Measurements from ENCODE around the gene MEPE.

MEPE gene, protein sequence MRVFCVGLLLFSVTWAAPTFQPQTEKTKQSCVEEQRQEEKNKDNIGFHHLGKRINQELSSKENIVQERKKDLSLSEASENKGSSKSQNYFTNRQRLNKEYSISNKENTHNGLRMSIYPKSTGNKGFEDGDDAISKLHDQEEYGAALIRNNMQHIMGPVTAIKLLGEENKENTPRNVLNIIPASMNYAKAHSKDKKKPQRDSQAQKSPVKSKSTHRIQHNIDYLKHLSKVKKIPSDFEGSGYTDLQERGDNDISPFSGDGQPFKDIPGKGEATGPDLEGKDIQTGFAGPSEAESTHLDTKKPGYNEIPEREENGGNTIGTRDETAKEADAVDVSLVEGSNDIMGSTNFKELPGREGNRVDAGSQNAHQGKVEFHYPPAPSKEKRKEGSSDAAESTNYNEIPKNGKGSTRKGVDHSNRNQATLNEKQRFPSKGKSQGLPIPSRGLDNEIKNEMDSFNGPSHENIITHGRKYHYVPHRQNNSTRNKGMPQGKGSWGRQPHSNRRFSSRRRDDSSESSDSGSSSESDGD

DNA sequence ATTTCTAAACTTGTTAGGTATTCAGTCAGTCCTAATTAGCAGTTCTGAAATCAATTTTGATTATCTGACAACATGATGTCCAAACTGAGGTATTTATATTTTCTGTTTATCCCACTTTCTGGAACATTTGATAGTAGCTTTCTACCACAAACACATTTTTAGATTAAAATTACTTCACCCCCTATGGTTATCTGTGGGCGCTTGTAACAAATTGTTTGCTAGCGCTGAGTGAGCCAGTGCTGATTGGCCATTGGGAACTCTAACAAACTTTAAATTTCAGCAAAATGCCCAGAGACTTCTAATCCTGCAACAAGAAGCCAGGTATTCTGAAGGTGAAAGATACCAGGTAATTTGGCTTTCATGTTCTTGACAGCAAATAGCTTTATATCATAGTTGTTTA, at the start of gene MEPE:
MEPE (plus strand) TSS at position 301 of the 400 bp plus-strand sequence. CDS start 1,746 bp downstream, outside the sequence.
- DNase-seq (ENCODE audit: low spot score) = no peak

DNA sequence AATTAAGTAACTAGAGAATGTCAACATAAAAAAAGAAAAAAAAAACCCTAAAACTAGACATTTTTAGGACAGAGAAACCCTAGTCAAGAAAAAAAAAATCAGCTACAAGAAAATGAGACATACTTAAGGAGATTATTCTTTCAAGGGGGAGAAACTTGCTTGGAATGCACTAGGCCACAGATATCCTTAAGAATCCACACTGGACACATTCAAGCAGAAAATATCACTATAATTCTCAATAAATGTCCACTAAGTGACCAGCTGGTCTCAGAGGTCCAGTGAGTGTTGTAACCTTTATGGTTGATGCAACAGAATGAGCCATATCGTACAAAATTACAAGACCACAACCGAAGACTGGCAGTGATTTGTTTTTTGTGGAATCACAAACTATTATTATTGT, 49.0 kb upstream of the MEPE start:
- no peak for DNase-seq (ENCODE audit: low spot score)

DNA sequence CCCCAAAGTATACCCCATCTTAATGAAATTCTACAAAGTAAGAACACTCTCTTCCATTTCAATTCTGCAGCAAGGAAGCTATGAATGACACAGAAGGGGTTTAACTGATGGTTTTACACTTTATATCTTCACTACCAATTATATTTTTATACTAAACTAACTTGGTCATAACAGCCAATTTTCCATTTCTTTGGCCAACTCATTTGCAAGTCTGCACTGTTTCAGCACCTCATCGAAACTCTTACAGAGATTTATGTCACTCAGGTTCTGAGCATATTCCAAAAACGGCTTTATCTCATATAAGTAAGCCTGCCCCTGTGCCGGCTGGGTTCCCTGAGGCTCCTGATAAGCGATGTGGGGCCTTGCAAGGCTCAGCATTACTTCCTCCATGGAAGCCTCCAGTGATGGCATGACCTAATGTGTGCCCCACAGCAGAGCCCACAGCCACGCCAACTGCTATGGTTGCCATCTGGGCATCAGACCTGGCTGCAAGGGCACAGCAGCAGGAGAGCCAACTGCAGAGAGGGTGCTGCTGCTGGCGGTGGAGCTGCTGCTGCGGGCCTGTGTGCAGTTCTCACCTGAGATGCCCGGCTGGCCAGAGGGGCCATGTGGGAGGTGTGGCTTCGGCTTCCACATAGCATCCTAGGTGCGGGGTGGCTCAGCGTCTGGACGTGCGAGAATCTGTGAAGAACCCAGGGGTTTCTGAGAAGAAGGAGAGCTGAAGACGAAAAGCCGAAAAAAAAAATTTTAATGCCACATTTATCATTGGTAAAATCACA, 46.8 kb upstream of the MEPE start:
- DNase-seq (ENCODE audit: low spot score) = no peak

DNA sequence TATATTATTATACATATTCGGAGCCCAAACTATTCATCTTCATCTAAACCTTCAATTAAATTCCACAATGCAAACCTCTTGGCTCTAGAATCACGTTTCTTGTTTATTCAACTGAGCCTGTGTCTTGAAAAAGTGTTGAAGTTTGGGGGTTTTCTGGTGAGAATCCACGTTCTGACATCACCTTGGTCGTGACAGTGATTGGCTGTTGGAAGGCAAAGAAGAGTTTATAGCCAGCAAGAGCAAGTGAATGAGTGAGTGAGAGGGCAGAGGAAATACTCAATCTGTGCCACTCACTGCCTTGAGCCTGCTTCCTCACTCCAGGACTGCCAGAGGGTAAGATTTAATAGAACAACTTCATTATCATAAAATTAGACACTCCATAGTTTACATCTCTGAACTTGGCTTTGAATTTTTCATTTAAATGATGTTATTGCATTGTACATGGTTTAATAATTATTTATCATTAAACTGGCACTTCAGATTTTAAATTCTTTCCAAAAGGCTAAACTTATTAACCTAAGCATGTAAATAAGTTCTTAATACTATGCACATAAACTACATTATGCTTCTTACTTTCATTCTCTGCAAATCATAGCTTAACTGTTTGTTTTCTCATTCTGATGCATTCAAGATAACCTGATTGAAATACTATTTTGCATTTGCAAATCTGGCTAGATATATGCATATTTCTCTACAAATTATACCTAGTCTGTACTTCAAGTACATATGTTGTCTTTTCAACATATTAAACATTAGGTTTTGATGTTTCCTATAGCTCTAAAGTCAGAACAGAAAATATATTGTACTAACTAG, 33.3 kb upstream of the MEPE start, which contains the start of gene IBSP:
IBSP (plus strand) TSS at position 254 of the 813 bp plus-strand sequence. CDS start 2,808 bp downstream, outside the sequence.
- DNase-seq (ENCODE audit: low spot score) = no peak

DNA sequence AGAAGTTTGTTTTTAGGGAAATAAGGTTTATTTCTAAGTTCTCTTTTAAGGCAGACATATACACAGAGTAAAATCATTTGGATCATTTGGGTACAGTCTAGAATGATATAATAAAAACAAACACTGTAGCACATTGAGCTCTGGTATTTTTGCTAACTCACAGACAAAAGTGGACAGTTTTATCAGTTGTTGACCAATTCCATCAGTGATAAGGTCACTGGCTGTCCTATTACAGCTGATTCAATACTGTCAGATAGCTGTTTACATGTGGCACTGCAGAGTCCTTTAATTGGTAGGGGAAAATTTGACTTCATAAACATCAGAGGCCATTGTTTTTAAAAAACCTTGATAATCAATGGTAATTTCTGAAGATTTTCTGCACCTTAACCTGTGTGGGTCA, 29.9 kb upstream of the MEPE start:
- no peak for DNase-seq (ENCODE audit: low spot score)

DNA sequence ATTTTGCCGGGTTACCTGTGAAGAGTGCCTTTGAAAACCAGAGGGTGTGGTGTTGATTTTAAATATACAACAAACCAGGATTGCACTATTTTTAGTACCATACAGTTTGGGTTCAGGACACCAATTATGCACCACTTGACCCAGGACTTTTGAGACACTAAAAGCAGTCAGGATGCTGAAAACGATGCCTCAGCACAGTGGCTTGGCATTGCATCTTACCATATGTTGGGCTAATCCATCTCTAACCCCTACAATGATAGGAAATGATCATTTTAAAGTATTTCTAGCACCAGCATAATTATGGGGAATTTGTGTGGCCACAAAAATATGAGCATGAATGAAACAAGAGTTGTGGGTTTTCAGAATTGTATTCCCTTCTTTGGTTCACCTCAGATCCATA, 29.3 kb upstream of the MEPE start:
- no peak for DNase-seq (ENCODE audit: low spot score)

DNA sequence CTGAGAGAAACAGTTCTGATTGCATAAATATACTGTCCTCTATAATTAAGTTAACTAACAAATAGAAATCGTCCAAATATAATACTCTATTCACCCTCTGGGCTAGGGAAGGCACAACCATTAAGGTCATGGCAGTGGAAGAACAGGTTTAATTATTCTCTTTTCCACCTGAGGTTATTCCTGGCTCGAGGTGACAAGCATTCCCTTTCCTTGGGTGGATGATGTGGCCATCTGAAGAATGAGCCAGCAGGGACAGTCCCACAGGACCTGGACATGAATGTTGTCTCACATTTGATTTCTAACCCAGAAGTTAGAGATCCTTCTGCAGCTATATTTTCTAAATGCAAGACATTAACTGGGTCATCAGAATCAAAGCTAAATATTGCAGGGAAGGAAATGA, 27.9 kb upstream of the MEPE start:
- DNase-seq (ENCODE audit: low spot score) = no peak

DNA sequence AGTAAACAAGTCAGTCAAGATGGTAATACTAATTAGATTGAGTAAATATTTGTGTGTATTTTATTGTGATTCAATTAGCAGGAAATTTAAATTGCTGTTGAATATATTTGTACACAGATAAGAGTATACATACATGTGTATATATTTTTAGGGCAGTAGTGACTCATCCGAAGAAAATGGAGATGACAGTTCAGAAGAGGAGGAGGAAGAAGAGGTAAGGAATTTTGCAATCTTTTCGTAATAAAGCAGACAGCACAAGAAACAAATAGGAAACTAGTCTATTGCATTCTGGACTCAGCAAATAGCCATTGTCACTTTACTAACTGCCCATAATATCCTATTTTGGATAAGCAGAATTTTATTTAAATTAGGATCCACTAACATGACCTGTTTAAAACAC, 26.8 kb upstream of the MEPE start:
- DNase-seq (ENCODE audit: low spot score) = no peak

DNA sequence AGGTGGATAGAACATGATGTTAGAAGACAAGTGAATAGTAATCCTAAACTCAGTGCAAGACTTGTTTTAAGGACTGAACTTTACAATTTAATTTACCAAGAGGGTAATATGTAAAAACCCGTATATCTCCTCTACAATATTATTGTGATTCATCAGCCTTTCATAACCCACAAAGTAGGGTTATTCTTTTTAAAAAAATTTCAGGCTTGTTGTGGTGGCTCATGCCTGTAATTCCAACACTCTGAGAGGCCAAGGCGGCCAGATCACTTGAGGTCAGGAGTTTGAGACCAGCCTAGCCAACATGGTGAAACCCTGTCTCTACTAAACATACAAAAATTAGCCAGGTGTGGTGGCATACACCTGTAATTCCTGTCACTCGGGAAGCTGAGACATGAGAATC, 26.2 kb upstream of the MEPE start:
- DNase-seq (ENCODE audit: low spot score) = no peak

DNA sequence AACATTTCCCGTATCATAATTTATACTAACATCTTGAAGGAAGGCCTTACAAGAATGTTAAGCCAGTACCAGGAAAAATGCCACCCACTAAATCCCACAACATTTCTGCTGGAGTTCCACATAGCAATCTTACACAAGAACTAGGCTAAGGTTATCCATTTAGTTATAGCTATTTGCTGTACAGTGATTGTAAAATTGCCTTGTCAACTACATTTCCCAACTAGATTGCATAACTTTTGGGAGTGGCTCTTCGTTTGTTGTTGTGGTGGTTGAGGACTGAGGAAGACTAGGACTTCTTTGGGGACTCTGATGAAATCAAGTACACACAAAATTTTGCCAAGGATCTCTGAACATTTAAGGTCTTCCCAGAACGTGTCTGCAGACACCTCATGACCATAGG, 25.4 kb upstream of the MEPE start:
- no peak for DNase-seq (ENCODE audit: low spot score)

DNA sequence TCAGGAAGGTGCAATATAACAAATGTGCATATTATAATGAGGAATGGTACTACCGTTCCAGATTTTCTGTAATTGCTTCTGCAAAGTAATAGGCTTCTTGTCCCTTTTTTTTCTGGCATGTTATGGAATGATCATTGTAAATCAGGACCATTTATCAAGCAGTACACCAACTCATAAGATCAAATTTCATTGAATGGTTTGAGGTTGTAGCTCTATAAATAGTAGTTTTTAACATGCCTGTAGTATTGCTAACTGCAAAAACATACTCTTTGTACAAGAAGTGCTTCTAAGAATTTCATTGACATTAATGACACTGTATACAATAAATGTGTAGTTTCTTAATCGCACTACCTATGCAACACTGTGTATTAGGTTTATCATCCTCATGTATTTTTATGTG, 20.8 kb upstream of the MEPE start:
- DNase-seq (ENCODE audit: low spot score) = no peak

DNA sequence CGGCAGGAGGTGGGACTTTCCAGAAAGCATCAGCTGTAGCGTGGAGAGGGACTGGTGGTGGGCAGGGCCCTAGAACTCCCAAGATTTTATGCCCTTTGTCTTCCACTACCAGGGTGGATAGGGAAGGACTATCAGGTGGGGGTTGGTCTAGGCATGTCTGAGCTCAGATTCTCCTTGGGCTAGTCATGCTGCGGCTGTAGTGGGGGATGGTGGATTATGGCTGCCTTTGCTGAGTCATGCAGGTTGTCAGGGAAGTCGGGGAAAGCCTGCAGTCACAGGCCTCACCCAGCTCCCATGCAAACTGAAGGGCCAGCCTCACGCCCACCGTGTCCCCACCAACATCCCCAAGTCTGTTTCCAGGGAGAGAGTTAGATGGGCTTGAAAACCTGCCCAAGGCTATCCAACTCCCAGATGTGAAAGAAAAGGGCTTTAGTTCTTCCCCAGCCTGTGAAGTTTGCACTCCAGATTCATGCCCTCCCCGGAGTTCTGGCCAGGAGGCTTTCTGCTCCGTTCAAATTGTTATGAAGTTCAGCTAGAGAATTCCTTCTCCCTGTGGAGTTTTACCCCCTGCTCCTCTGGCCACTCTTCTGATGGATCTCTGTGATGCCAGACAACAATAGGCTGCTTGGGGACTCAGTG, 13.4 kb upstream of the MEPE start:
- no peak for DNase-seq (ENCODE audit: low spot score)

DNA sequence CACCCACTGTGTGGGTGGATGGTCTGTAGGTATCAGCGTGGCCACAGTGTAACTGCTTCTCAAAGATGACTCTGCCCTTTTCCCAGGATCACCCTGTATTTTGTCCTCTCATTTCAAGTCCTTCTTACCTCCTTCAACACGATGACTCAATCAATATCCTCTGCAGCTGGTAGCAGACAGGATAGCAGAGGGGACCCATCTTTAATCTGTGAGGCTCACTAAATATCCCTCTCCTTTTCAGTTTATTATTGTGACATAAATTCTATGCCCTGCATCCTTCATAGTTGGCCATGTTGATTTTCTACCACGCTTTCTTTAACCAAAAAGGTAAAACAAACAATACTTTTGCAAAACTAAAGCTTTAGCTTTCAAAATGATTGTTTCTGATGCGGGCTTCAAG, 9.6 kb upstream of the MEPE start:
- no peak for DNase-seq (ENCODE audit: low spot score)

DNA sequence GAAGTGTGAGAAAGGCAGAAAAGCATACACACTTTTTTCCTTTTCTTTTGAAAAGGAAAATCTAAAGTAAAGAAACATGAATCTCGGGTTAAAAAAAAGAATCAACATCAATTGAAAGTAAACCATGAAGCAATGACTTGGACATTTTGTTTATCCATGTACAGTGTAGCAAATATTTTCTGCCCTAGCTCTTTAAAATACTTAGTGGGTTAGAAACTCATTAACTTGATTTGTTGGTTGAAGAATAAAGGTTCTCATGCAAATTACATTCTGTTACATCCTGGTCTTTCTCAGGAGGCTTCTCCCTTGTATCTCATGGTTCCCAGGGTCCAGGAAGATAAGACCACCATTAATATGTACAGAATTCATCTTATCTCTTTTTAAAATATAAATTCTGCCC, 9.0 kb upstream of the MEPE start:
- no peak for DNase-seq (ENCODE audit: low spot score)

DNA sequence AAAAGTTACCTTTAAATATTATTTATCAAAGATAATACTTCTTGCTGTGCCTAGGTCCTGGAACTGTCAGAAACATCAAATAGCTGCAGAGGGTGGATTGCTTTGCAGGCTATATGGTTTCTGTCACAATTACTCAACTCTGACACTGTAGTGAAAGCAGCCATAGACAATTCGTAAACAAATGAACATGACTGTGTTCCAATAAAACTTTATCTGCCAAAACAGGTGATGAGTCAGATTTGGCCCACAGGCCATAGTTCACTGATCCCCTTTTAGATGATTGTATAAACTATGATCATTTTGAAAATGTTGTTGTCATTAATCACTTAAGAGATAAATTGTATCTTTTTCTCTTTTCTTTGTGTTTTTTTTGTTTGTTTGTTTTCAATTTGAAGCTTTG, 8.4 kb upstream of the MEPE start:
- DNase-seq (ENCODE audit: low spot score) = no peak

DNA sequence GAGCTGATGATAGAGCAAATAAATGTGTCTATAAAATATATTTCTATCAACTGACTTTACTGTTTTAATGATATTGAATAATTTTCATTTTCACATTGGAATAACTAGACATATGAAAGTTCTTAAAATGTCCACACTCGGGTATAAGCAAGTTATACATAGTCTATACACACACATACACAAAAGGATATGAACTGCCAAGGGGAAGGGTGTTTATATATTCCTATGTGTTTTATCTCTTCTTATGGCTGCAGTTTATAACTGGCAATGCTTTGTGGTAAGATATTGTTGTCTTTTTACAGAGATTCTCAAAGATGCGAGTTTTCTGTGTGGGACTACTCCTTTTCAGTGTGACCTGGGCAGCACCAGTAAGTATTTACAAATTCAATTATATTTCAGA, 1.6 kb downstream of the MEPE start:
- no peak for DNase-seq (ENCODE audit: low spot score)

DNA sequence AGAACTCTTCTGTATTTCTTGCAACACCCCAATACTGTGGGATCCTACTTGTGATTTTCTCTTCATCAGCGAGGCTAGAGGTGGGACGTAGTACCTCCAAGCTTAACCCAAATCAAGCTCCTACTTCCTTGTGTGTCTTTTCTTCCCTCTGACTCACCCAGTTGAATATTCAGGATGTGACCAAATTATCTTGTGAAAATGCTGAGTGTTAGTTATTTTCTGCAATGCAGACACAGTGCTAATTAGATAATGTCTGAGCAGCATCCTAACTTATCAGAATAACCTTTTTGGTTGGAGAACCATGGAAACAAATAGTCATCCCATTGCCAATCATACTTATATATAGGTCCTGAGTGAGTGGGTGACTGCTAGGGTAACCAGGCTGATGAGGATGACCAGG, 2.4 kb downstream of the MEPE start:
- DNase-seq (ENCODE audit: low spot score) = no peak

DNA sequence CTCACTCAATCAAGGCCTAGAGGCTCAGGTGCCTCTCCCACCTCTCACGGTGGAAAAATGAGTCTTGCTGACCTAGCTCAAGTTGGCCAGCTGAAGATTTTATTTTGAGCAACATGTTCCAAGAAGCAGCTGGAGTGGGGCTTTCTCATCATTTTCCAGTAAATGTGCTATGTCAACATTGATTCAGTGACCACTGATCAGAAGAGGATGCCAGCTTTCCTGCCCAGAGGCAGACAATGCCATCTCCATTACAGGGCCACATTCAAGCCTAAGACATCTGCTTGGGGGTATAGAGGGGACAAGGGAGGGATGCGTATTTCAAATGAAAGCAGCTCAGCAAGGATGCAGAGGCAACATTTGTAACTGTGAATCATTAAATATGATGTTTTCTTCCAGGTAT, 3.0 kb downstream of the MEPE start:
- DNase-seq (ENCODE audit: low spot score) = no peak

DNA sequence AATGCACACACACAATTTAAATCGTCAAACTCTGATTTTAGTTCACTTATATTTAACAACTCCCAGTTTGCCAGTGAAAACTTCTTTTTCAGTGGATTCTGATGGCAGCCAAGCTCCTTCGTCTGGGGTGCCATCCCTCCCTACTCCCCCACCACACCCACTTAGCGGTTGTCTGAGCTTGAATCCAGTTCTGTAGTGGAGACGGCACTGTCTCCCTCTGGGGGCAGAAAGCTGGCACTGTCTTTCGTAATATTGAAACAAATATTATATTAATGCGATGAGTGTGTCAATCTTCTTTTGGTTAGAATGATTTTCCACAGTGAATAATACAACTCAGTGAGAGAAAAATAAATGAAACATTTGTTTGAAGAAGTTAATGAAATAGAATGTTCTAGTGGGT, 5.4 kb downstream of the MEPE start:
- no peak for DNase-seq (ENCODE audit: low spot score)

DNA sequence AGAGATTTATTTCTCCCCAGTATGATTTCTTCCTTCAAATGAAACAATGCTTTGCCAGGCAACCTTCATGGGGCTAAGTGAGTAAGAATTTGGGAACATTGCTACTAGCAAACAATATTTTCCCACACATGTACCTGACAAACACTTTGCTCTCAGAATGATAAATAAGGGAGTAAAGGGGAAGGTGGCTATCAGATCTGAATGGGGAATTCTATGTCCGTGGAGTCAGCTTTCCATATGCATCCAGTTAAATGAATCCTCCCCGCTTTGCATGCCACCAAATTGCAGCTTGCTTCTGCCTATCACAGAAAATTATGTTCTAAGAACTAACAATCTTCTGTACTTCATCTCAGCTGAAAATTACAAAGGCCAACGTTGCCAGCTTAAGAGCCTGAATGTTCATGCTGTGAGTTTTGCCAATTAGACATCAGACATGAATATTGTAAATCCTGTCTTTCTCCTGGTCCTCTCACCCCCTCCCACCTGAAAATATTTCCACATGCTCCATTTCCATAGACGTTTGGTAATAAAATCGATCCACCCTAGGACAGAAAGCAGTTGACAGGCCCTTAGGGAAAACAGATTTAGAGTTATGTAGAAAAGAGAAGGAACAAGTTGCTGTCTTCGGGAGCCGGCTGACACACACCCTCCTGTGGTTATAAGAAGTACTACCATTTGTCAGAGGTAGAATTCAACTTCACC, 6.3 kb downstream of the MEPE start:
- peak; percentile 16 for DNase-seq (ENCODE audit: low spot score)

DNA sequence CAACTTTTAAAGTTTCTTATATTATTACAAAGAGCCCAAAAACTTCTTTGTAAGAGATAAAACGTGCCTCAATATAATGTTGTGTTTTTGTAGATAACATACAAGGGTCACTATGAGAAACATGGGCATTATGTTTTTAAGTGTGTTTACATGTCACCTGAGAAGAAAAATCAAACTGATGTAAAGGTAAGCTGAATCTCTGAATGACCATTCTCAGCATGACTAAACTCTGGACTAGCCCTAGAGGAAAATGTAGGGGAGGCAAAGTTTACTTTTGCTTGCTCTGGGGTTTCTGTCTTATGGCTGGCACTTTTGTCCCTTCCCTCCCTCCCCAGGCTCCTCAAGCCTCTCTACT, 6.8 kb downstream of the MEPE start:
- DNase-seq (ENCODE audit: low spot score) = no peak

Data from activated CD4-positive, alpha-beta T cell treated with anti-CD3 and anti-CD28 coated beads, Interleukin-2, Interleukin-4, amounts not matched to agents 100 ng/mL and 50 ng/mL, durations not matched to agents 16 hours and 8 hours (primary cell).